Memory B cell (primary cell): ENCODE measurements around the gene ACTMAP.
"Not testable (repeated sequence)": the region's sequence is repeated elsewhere in the genome, so short reads cannot be mapped to it uniquely, and the experiment has no call there.

Experiments used
- ATAC-seq: fragments of 150-1000 bp; cut with Tn5 transposase; 2 replicates; pipeline ENCODE4 v1.10.0; 2021; ENCODE audit warnings: low read depth, mild to moderate bottlenecking, moderate library complexity
- DNase-seq, 2 donors: peaks; one replicate each; pipeline ENCODE4 v3.0.0; 2022; ENCODE audit warnings: low spot score in 2 of 2
- H3K27ac Mint-ChIP-seq: one replicate; pipeline ENCODE4 v1.8.0; 2022; ENCODE audit warnings: mild to moderate bottlenecking, moderate library complexity, mixed read lengths
- H3K27me3 Mint-ChIP-seq: one replicate; pipeline ENCODE4 v1.8.0; 2022; ENCODE audit warnings: mixed read lengths
- H3K36me3 Mint-ChIP-seq: one replicate; pipeline ENCODE4 v1.8.0; 2022; ENCODE audit warnings: mild to moderate bottlenecking, mixed read lengths
- H3K4me1 Mint-ChIP-seq: one replicate; pipeline ENCODE4 v1.8.0; 2022; ENCODE audit warnings: mixed read lengths
- H3K4me3 Mint-ChIP-seq: one replicate; pipeline ENCODE4 v1.8.0; 2022; ENCODE audit warnings: mild to moderate bottlenecking, moderate library complexity, mixed read lengths
- H3K9me3 Mint-ChIP-seq: one replicate; pipeline ENCODE4 v1.8.0; 2022; ENCODE audit warnings: mixed read lengths

The ACTMAP gene

DNA sequence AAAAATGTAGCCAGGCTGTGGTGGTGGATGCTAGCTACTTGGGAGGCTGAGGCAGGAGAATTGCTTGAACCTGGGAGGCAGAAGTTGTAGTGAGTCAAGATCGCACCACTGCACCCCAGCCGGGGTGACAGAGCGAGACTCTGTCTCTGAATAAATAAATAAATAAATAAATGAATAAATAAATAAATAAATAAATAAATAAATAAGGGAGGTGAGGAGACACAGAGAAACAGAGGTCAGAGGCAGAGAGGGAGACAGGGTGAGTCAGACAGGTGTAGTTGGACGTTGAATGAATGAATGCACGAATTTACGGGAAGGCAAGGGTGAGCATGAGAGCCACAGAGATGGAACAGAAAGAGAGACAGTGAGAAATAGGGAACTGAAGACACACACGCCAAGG is 30.9 kb upstream of the ACTMAP start:
- peak overlapping the region; percentile 46 for H3K27ac Mint-ChIP-seq
- H3K4me1 Mint-ChIP-seq: peaks cover 45% of the 10 kb centered on the region
- no peaks in the 10 kb centered on the region for H3K9me3 Mint-ChIP-seq
- no peak overlapping the region for H3K4me3 Mint-ChIP-seq
- no peaks in the 10 kb centered on the region for H3K27me3 Mint-ChIP-seq
- ATAC-seq (no peak), DNase-seq (no peak)
- H3K36me3 Mint-ChIP-seq: peaks cover 29% of the 10 kb centered on the region

DNA sequence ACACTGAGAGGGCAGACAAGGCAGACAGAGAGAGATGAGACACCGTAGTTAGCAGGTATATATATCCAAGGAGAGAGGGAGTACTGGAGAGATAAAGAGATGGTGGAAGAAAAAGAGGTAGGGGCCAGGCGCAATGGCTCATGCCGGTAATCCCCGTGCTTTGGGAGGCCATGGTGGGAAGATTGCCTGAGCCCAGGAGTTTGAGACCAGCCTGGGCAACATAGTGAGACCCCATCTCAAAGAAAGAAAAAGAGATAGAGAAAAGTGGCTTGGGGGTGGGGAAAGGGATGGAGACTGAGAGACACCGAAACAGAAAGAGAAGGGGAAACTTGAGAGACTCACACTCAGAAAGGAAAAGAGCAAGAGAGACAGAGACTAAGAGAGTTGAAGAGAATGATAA is 30.3 kb upstream of the ACTMAP start:
- DNase-seq: no peak
- ATAC-seq: no peak
- no peak overlapping the region for H3K4me3 Mint-ChIP-seq
- peaks cover 25% of the 10 kb centered on the region for H3K36me3 Mint-ChIP-seq
- H3K27me3 Mint-ChIP-seq: no peaks in the 10 kb centered on the region
- peak overlapping the region; percentile 46 for H3K27ac Mint-ChIP-seq
- H3K4me1 Mint-ChIP-seq: peaks cover 46% of the 10 kb centered on the region
- no peaks in the 10 kb centered on the region for H3K9me3 Mint-ChIP-seq

DNA sequence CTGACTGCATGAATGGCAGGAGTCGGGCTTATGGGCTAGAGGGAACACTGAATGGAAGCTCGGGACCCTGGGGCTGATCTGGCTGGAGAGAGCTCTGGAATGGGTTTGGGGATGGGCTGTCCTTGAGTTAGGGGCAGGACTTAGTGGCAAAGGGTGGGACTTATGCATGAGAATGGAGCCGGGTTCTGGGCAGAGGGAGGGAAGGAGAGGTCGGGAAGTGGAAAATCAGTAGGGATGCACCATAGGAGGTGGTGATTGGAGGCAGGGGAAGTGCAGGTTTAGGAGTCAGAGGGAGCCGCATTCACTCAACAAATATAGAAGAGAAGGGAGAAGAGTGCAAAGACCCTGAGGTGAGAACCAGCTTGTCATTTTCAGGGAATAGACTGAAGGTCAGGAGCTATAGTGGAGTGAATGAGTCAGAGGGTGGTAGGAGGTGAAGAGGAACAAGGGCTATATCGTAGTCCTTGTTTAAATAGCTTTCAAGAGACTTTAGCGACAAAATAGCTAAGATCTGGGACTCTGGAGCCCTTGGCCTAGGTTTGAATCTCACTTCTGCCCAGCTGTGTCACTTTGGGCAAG is 28.5 kb upstream of the ACTMAP start:
- Mint-ChIP-seq H3K9me3 (no peaks in the 10 kb centered on the region), H3K4me1 (peaks cover 47% of the 10 kb centered on the region), H3K36me3 (peaks cover 23% of the 10 kb centered on the region), H3K27ac (peak overlapping the region; percentile 95), H3K4me3 (peak overlapping the region; percentile 91), H3K27me3 (no peaks in the 10 kb centered on the region)
- DNase-seq (no peak), ATAC-seq (no peak)

GRCh38 chr19:40777937-40778705 is 27.8 kb upstream of the ACTMAP start, which contains the start of gene RAB4B:
Gene RAB4B, plus strand, starts transcription at chr19:40778247. Its CDS starts 129 bp downstream, at chr19:40778376.
- H3K4me1 Mint-ChIP-seq: peaks cover 43% of the 10 kb centered on the region
- H3K9me3 Mint-ChIP-seq: no peaks in the 10 kb centered on the region
- peak within 1 kb of the TSS; percentile 95 for H3K27ac Mint-ChIP-seq
- peak within 1 kb of the TSS; percentile 91 for H3K4me3 Mint-ChIP-seq
- DNase-seq: peak; percentile 95 to 99
- H3K27me3 Mint-ChIP-seq: no peaks in the 10 kb centered on the region
- peaks cover 20% of the 10 kb centered on the region for H3K36me3 Mint-ChIP-seq
- peak; percentile 72 for ATAC-seq

DNA sequence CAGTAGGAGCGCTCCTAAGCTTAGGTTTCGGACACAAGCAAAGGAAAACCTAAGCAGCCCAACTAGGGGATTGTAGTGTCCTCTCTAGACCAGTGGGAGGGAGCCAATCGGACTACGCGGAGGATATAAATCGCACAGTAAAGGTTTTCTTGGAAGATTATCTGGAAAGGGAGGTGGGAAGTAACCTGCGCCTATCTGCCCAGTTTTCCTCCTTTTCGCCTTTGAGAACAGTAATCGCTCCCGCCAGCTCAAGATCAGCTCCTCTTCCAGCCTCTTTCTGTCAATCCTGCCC is 27.3 kb upstream of the ACTMAP start:
- Mint-ChIP-seq H3K4me3 (peak overlapping the region; percentile 91), H3K36me3 (peaks cover 20% of the 10 kb centered on the region), H3K4me1 (peaks cover 43% of the 10 kb centered on the region), H3K9me3 (no peaks in the 10 kb centered on the region), H3K27ac (peak overlapping the region; percentile 95), H3K27me3 (no peaks in the 10 kb centered on the region)
- DNase-seq (peak in 1 of 2 donors; percentile 82), ATAC-seq (no peak)

DNA sequence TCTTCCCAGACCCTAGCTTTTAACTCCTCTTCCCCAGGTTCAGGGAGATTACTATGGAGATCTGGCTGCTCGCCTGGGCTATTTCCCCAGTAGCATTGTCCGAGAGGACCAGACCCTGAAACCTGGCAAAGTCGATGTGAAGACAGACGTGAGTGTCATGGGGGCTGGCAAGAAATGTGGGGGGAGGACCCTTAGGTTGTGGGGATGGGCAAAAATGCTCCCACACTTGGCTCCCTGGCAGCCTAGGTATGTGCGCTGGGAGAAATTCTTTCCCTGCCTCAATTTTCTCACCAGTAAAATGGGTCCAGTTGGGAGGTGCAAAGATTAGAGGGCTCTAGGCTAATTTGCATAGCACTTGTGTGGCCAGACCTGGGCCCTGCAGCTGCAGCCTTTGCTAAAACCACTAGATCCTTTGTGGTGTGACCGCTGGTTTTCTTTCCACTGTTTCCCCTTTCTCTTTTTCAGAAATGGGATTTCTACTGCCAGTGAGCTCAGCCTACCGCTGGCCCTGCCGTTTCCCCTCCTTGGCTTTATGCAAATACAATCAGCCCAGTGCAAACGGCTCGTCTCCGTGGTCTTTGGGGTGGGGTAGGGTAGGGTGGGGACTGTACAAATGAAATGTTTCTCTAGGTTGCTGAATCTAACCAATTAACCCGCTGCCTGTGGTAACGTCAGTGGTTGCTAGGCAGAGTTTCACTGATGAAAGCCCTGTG is 26.8 kb upstream of the ACTMAP start:
- Mint-ChIP-seq H3K27ac (peak overlapping the region; percentile 95), H3K4me3 (peak overlapping the region; percentile 91), H3K27me3 (no peaks in the 10 kb centered on the region), H3K9me3 (no peaks in the 10 kb centered on the region), H3K4me1 (peaks cover 41% of the 10 kb centered on the region), H3K36me3 (peaks cover 18% of the 10 kb centered on the region)
- ATAC-seq (peak; percentile 63), DNase-seq (peak; percentile 32 to 90)

GRCh38 chr19:40776364-40776763 is 26.1 kb upstream of the ACTMAP start:
- peak overlapping the region; percentile 95 for H3K27ac Mint-ChIP-seq
- DNase-seq (no peak), ATAC-seq (no peak)
- H3K27me3 Mint-ChIP-seq: no peaks in the 10 kb centered on the region
- H3K4me1 Mint-ChIP-seq: peaks cover 37% of the 10 kb centered on the region
- H3K9me3 Mint-ChIP-seq: peaks cover 1% of the 10 kb centered on the region
- H3K4me3 Mint-ChIP-seq: no peak overlapping the region
- peaks cover 16% of the 10 kb centered on the region for H3K36me3 Mint-ChIP-seq

DNA sequence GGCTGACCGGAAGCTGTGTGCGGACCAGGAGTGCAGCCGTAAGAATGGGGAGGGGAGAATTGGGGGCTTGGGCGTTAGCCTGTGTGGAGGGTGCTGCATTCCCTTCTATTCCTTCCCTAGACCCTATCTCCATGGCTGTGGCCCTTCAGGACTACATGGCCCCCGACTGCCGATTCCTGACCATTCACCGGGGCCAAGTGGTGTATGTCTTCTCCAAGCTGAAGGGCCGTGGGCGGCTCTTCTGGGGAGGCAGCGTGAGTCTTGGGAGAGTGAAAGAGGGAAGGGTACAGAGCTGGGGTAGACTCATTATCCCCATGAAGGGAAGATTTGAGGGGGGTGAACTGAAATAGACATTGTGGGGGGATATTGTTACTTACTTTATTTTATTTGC is 25.4 kb upstream of the ACTMAP start:
- Mint-ChIP-seq H3K9me3 (peaks cover 1% of the 10 kb centered on the region), H3K36me3 (peaks cover 12% of the 10 kb centered on the region), H3K27ac (peak overlapping the region; percentile 36), H3K4me3 (peak overlapping the region; percentile 43), H3K27me3 (no peaks in the 10 kb centered on the region), H3K4me1 (peaks cover 34% of the 10 kb centered on the region)
- DNase-seq (no peak), ATAC-seq (no peak)

- peak within 1 kb of the TSS; percentile 43 for H3K4me3 Mint-ChIP-seq
- H3K4me1 Mint-ChIP-seq: peaks cover 32% of the 10 kb centered on the region
- no peaks in the 10 kb centered on the region for H3K27me3 Mint-ChIP-seq
- H3K27ac Mint-ChIP-seq: peak within 1 kb of the TSS; percentile 36
- H3K9me3 Mint-ChIP-seq: peaks cover 4% of the 10 kb centered on the region
- DNase-seq (no peak), ATAC-seq (no peak)
- H3K36me3 Mint-ChIP-seq: peaks cover 9% of the 10 kb centered on the region
These were observed 24.8 kb upstream of the ACTMAP start, which contains the start of gene MIA for GRCh38 chr19:40774916-40775631. Gene MIA, plus strand, starts transcription at chr19:40775521. Its CDS starts 22 bp downstream, at chr19:40775543.

DNA sequence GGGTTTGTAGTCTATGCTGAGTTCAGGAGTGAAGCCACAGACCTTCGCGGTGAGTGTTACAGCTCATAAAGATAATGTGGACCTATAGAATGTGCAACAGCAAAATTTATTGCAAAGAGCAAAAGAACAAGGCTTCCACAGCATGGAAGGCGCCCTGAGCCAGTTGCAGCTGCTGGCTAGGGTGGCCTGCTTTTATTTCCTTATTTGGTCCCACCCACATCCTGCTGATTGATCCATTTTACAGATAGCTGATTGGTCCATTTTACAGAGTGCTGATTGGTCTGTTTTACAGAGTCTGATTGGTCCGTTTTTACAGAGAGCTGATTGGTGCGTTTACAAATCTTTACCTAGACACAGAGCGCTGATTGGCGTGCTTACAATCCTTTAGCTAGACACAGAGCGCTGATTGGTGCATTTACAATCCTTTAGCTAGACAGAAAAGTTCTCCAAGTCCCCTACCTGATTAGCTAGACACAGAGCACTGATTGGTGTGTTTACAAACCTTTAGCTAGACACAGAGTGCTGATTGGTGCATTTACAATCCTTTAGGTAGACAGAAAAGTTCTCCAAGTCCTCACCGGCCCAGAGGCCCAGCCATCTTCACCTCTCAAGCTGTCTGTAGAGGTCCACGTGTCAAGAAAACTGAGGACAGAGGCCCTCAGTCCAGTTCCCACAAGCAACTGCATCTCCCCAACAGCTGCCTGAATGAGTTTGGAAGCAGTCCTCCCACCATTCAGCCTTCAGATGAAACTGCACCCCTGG is 21.0 kb upstream of the ACTMAP start:
- not testable (repeated sequence) for H3K27ac Mint-ChIP-seq

GRCh38 chr19:40768869-40769268 is 18.6 kb upstream of the ACTMAP start:
- ATAC-seq (no peak), DNase-seq (no peak)
- Mint-ChIP-seq H3K27ac (no peak overlapping the region), H3K9me3 (peaks cover 4% of the 10 kb centered on the region), H3K4me3 (no peak overlapping the region), H3K27me3 (no peaks in the 10 kb centered on the region), H3K36me3 (peaks cover 27% of the 10 kb centered on the region), H3K4me1 (peaks cover 10% of the 10 kb centered on the region)

More for the DNA sequence above, 21.0 kb upstream of the ACTMAP start:
- peaks cover 17% of the 10 kb centered on the region for H3K4me1 Mint-ChIP-seq
- peaks cover 16% of the 10 kb centered on the region for H3K36me3 Mint-ChIP-seq
- DNase-seq, H3K9me3 Mint-ChIP-seq, H3K27me3 Mint-ChIP-seq, H3K4me3 Mint-ChIP-seq: not testable (repeated sequence)
- ATAC-seq: peak; percentile 27

GRCh38 chr19:40766385-40766784 is 16.1 kb upstream of the ACTMAP start:
- DNase-seq, H3K27me3 Mint-ChIP-seq, H3K9me3 Mint-ChIP-seq, H3K4me3 Mint-ChIP-seq, ATAC-seq, H3K27ac Mint-ChIP-seq: not testable (repeated sequence)
- Mint-ChIP-seq H3K4me1 (peaks cover 13% of the 10 kb centered on the region), H3K36me3 (peaks cover 44% of the 10 kb centered on the region)

- Mint-ChIP-seq H3K27me3 (no peaks in the 10 kb centered on the region), H3K4me1 (peaks cover 8% of the 10 kb centered on the region), H3K4me3 (no peak overlapping the region), H3K36me3 (peaks cover 47% of the 10 kb centered on the region), H3K9me3 (no peaks in the 10 kb centered on the region), H3K27ac (no peak overlapping the region)
- DNase-seq (no peak), ATAC-seq (no peak)
These were observed 13.7 kb upstream of the ACTMAP start for GRCh38 chr19:40763963-40764362.
